ENCODE data around the gene KYNU. TPM values are rescaled to one million over a fixed set of nuclear protein-coding genes. Genes with fewer than 3 reads are reported as not detected.
"Not testable (repeated sequence)": the region's sequence is repeated elsewhere in the genome, so short reads cannot be mapped to it uniquely, and the experiment has no call there.

The KYNU gene
- total RNA-seq, 1 donor from 2014 or later, result 6.0 TPM

- ATAC-seq (no peak), DNase-seq (ENCODE audit: low spot score) (no peak)
- intact Hi-C loops (cut with DNase I), result no loop called here
Measured at GRCh38 chr2:142946941-142947340, 69.5 kb downstream of the KYNU start.

GRCh38 chr2:142948723-142949122 is 71.3 kb downstream of the KYNU start:
- intact Hi-C loops (cut with DNase I); ATAC-seq; DNase-seq (ENCODE audit: low spot score): not testable (repeated sequence)

GRCh38 chr2:142950323-142950722 is 72.9 kb downstream of the KYNU start:
- intact Hi-C loops (cut with DNase I); ATAC-seq: not testable (repeated sequence)

DNA sequence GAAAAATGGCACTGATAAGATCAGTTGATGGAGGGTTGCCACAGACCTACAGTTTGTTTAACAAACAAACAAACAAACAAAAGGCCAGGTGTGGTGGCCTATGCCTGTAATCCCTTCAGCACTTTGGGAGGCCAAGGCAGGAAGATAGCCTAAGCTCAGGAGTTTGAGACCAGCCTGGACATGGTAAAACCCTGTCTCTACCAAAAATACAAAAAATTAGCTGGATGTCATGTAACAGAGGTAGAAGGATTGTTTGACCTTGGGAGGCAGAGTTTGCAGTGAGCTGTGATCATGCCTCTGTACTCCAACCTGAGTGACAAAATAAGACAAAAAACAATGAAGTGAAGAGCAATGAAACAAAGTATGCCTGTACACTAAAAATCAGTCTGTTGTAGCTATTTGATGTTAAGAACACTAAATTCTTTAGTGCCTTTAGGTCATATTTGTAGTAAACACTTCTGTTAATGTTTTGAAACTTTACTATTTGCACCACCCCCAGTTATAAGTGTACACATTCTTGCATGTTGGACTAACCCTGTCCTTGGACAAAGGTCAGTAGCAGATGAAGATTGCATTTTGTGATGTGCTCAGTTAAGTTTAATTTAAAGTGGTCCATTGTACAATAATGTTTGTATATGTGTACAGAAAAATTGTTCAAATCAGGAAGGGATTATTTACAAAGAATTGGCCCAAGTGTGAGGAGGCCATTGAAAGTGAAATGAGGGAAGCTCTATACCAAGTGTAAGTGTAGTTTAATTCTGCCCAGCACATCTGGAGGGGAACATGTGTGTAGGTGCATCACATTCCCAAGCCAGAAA is 73.9 kb downstream of the KYNU start:
- DNase-seq (ENCODE audit: low spot score) (no peak), ATAC-seq (no peak)
- intact Hi-C loops (cut with DNase I), result no loop called here

More at GRCh38 chr2:142950323-142950722, 72.9 kb downstream of the KYNU start:
- not testable (repeated sequence) for DNase-seq (ENCODE audit: low spot score)

DNA sequence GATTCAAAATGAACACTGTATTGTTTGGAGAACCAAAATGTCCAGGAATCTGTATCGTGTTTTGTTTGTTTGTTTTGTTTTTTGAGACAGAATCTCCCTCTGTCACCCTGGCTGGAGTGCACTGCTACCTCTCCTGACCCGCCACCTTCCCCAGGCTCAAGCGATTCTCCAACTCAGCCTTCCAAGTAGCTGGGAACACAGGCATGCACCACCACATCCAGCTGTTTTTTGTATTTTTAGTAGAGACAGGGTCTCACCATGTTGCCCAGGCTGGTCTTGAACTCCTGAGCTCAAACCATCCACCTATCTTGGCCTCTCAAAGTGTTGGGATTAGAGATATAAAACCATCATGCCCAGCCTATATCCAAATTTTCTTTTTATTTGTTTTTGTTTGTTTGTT is 74.6 kb downstream of the KYNU start:
- DNase-seq (ENCODE audit: low spot score), result no peak
- ATAC-seq, result no peak

GRCh38 chr2:142952793-142953494 is 75.5 kb downstream of the KYNU start:
- ATAC-seq (no peak), DNase-seq (ENCODE audit: low spot score) (no peak)
- intact Hi-C loops (cut with DNase I), result no loop called here

More for the DNA sequence above, 74.6 kb downstream of the KYNU start:
- intact Hi-C loops (cut with DNase I), result no loop called here

- intact Hi-C loops (cut with DNase I), result no loop called here
- no peak for ATAC-seq
Measured at GRCh38 chr2:142954493-142954892, 77.0 kb downstream of the KYNU start.

DNA sequence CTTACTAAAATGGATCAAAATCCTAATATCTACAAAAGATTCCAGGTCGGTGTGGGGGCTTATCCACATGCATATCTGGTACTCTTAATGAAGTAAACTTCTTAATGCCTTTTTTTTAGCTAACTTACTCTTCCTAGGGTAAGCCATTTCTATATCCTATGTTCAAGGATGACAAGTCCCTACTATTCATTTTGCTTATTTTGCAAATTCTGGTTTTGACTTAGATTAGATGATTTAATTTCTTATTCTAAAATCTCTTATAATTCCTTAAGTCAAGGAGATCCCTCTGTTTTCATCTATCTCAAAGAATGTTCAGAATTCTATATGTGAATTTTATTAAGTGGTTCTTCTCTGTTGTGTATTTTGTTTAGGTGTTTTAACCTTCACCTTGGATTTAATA is 79.7 kb downstream of the KYNU start:
- ATAC-seq (no peak), DNase-seq (ENCODE audit: low spot score) (no peak)
- intact Hi-C loops (cut with DNase I), result no loop called here

More at GRCh38 chr2:142954493-142954892, 77.0 kb downstream of the KYNU start:
- DNase-seq (ENCODE audit: low spot score), result no peak

DNA sequence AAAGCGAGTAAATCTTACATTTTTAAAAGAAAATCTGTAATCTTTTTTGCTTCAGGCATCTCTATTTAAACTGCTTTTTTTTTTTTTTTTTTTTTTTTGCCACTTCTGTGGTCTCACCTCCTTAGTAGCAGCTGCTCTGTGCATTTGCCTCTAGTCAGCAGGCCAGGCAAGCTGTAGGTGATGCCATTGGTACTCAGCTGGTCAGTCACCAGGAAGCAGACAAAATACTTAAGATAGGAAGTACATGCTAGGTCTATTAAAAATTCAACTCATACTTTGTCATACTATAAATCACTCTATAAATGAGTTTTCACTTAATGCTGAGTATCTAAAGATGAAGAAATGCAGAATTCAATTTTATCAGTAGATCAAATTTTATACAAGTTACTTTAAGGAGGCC is 83.7 kb downstream of the KYNU start:
- intact Hi-C loops (cut with DNase I), result no loop called here
- ATAC-seq (no peak), DNase-seq (ENCODE audit: low spot score) (no peak)

- intact Hi-C loops (cut with DNase I), result no loop called here
- ATAC-seq (no peak), DNase-seq (ENCODE audit: low spot score) (no peak)
Measured at GRCh38 chr2:142965443-142965842, 88.0 kb downstream of the KYNU start.

DNA sequence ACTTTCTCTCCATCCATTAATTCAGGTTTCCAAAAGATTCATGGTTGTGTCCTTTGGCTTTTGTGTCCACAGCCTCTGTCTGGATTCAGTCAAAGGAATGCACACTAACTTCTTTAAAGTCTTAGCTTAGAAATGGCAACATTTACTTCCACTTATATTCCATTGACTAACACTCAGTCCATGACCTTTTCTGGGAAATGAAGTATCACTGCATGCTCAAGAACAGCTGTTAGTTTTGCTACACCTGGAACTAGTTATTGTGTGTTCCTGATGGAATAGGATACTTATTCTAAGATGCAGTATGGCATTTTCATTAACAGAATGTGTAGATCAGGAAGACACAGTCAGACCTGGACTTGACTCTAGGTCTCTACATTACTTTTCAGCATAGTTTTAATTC is 88.8 kb downstream of the KYNU start:
- intact Hi-C loops (cut with DNase I), result no loop called here
- no peak for ATAC-seq

GRCh38 chr2:142967060-142967459 is 89.6 kb downstream of the KYNU start:
- ATAC-seq (no peak), DNase-seq (ENCODE audit: low spot score) (no peak)
- intact Hi-C loops (cut with DNase I), result no loop called here

More for the DNA sequence above, 88.8 kb downstream of the KYNU start:
- DNase-seq (ENCODE audit: low spot score), result no peak

GRCh38 chr2:142973160-142973821 is 95.8 kb downstream of the KYNU start:
- no peak for DNase-seq (ENCODE audit: low spot score)
- no peak for ATAC-seq
- intact Hi-C loops (cut with DNase I), result no loop called here

GRCh38 chr2:142973822-142974207 is 96.4 kb downstream of the KYNU start:
- no peak for ATAC-seq
- intact Hi-C loops (cut with DNase I), result no loop called here
- no peak for DNase-seq (ENCODE audit: low spot score)

DNA sequence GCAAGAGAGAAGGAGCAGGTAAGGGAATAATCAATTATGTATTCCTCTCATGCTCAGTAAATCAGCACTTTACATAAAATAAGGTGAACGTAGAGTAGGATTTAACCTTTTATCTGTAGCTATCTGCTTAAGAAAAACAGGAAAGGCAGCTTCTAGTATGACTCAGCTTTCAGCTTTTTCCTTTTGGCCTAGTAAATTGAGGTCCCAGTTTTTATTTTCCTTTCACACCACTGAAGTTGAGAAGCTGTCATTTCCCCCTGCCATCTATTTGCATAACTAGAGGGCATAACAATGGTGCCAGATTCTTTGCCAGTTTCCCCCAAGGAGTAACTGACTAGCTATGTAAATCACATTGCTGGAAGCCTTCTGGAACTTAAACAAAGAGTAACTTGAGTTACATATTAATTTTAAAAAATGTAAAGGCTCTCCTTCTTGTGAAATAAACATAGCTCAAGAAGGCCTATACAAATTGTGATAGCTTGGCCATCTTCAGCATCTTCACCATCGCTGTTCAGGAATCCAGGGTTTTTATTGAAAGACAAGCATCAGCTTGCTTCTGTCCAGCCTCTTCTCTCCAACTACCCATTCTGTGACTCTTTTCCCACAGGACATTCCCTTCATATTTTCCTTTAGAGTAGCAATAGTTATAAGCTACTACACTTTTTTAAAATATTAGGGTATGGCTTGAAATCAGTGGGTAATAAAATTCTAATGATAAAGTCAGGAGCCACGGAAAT is 97.0 kb downstream of the KYNU start:
- intact Hi-C loops (cut with DNase I), result no loop called here
- DNase-seq (ENCODE audit: low spot score), result no peak
- ATAC-seq, result no peak

DNA sequence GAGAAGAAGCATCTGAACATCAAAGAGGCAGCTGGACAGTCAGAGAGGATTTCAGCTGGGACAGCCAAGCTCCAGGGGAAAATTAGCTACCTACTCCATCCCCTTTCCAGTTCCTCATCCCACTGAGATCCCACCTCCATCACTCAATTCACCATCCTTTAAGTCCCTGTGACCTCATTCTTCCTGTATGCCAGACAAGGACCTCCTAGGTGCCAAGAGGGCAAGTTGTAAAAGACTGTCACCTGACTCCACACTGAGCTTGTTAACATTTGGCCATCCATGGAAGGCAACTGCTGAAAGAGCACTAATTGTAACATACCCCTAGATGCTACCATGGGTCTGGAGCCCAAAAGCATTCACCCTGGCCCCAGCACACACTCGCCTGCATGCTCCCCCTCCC is 97.8 kb downstream of the KYNU start:
- DNase-seq (ENCODE audit: low spot score) (no peak), ATAC-seq (no peak)
- intact Hi-C loops (cut with DNase I), result no loop called here

- DNase-seq (ENCODE audit: low spot score), result no peak
- no peak for ATAC-seq
- intact Hi-C loops (cut with DNase I), result no loop called here
Measured at GRCh38 chr2:142980246-142981068, 103.0 kb downstream of the KYNU start.

DNA sequence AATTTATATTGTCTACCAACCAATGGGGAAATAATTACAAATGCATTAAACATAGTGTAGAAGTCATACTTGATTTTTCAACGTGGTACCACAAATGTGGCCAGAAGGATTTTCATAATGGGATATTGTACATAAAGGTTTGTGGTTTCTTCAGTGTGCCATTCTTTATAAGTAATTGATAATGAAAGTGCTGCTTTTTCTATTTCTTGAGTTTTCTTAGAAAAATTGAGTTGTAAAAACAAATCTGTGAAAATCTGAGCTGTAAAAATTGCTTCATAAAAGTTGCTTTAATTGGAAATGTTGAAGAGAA is 103.6 kb downstream of the KYNU start:
- intact Hi-C loops (cut with DNase I), result no loop called here
- DNase-seq (ENCODE audit: low spot score), result no peak
- ATAC-seq, result no peak

- no peak for ATAC-seq
- DNase-seq (ENCODE audit: low spot score), result no peak
- intact Hi-C loops (cut with DNase I), result no loop called here
Measured at GRCh38 chr2:142981756-142982155, 104.3 kb downstream of the KYNU start.
